IPS DF 19.7 (cell line): Measurements from ENCODE around the gene KAZN.
"Not testable (repeated sequence)": the region's sequence is repeated elsewhere in the genome, so short reads cannot be mapped to it uniquely, and the experiment has no call there.

Experiments
- DNase-seq: peaks from one replicate; pipeline ENCODE4 v3.0.0-alpha.2; 2013; ENCODE audit warnings: low read depth, low spot score

KAZN gene

GRCh38 chr1:14598498-14599182 lies at the start of gene KAZN:
KAZN (plus strand) TSS chr1:14598685.
- no peak for DNase-seq

GRCh38 chr1:14549897-14550620 lies 48.4 kb upstream of the KAZN start:
- DNase-seq, result no peak

GRCh38 chr1:14551386-14551785 lies 47.1 kb upstream of the KAZN start:
- no peak for DNase-seq

- DNase-seq, result no peak
These were observed 46.1 kb upstream of the KAZN start for GRCh38 chr1:14552246-14552965.

GRCh38 chr1:14553711-14554110 lies 44.8 kb upstream of the KAZN start:
- no peak for DNase-seq

- DNase-seq, result no peak
These were observed 43.4 kb upstream of the KAZN start for GRCh38 chr1:14555091-14555490.

- no peak for DNase-seq
These were observed 37.3 kb upstream of the KAZN start for GRCh38 chr1:14561014-14561693.

- no peak for DNase-seq
These were observed 33.4 kb upstream of the KAZN start for GRCh38 chr1:14565090-14565489.

- DNase-seq, result no peak
These were observed 31.4 kb upstream of the KAZN start for GRCh38 chr1:14567056-14567455.

GRCh38 chr1:14567903-14568302 lies 30.6 kb upstream of the KAZN start:
- no peak for DNase-seq

GRCh38 chr1:14568716-14569355 lies 29.6 kb upstream of the KAZN start:
- no peak for DNase-seq

GRCh38 chr1:14570514-14570913 lies 28.0 kb upstream of the KAZN start:
- DNase-seq, result no peak

- DNase-seq, result no peak
These were observed 26.4 kb upstream of the KAZN start for GRCh38 chr1:14571810-14572767.

GRCh38 chr1:14572861-14573260 lies 25.6 kb upstream of the KAZN start:
- no peak for DNase-seq

GRCh38 chr1:14576155-14576554 lies 22.3 kb upstream of the KAZN start:
- DNase-seq, result no peak

- no peak for DNase-seq
These were observed 21.2 kb upstream of the KAZN start for GRCh38 chr1:14577261-14577660.

GRCh38 chr1:14578156-14578555 lies 20.3 kb upstream of the KAZN start:
- DNase-seq, result no peak

GRCh38 chr1:14580295-14580694 lies 18.2 kb upstream of the KAZN start:
- DNase-seq, result not testable (repeated sequence)

- no peak for DNase-seq
These were observed 17.5 kb upstream of the KAZN start for GRCh38 chr1:14580986-14581385.

GRCh38 chr1:14583788-14584187 lies 14.7 kb upstream of the KAZN start:
- no peak for DNase-seq
